DMS79 treated with DMSO at 0.1 percent for 48 hours (cell line): Measurements from ENCODE around the gene PHACTR2.
"Not testable (repeated sequence)": the region's sequence is repeated elsewhere in the genome, so short reads cannot be mapped to it uniquely, and the experiment has no call there.

Experiments used
- DNase-seq: peaks from one replicate; lab custom pipeline; 2025; lab: John Stamatoyannopoulos, UW

PHACTR2 gene

DNA sequence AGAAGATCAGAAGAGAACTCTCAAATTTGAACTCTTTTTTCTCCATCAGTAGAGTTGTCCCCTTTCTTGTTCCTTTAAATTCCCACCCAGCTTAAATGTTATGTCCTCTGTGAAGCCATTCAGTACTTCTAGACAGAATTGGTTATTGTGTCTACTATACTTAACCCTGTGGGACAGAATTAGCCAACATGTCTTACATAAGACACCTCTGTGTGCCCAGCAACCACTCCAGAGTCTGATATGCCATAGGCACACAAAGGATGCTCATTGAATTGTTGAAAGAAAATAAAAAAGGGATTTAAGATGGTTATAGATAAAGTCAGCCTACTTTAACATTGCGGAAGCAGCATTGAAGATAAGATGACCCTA is 88.4 kb downstream of the PHACTR2 start:
- no peak for DNase-seq

DNA sequence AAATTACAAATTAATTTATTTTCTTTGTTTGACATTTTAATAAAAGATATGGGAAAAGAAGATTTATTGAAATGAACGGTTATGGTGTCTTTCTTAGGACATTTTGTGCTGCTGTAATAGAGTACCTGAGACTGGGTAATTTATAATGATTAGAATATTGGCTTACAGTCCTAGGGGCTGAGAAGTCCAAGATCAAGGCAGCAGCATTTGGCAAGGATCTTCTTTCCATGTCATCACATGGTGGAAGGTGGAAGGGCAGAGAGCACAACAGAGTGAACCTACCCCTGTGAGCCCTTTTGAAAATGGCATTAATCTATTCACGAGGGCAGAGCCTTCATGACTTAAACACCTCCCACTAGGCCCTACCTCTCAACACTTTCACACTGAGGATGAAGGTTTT is 89.7 kb downstream of the PHACTR2 start:
- no peak for DNase-seq

DNA sequence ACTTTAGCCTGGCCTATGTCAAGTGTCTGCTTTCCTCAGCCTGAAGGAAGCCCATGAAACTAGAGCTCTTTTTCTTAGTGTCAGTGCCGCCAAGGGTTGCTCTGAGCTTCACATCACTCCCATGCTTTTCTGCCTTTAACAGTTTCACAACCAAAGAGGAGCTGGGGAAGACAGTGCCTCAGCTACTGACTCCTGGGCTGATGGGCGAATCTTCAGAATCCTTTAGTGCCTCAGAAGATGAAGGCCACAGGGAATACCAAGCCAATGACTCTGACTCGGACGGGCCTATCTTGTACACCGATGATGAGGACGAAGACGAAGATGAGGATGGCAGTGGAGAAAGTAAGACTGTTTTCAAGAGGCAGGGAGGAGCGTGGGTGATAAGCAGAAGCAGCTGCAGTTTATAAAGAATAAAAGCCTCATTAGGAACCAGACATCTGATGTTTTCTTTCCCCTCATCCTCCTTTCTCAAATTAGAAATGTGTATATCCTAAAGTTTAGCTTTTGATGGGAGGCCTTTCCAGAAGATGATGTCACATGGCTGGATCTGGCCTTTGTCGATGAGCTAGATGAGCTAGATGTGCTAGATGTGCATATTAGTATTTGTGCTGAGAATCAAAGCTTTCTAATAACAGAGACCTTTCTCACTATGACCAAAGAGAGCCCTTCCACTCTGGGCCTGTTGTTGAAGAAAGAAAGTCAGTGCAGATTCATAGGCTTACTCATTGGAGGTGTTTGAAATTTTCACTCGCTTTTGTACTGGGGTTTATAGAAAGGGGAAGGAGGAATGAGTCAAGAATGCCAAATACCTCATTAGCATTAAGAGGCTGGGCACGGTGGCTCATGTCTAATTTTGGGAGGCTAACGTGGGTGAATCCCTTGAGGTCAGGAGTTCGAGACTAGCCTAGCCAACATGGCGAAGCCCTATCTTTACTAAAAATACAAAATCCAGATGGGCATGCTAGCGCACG is 94.6 kb downstream of the PHACTR2 start:
- DNase-seq, result no peak

DNA sequence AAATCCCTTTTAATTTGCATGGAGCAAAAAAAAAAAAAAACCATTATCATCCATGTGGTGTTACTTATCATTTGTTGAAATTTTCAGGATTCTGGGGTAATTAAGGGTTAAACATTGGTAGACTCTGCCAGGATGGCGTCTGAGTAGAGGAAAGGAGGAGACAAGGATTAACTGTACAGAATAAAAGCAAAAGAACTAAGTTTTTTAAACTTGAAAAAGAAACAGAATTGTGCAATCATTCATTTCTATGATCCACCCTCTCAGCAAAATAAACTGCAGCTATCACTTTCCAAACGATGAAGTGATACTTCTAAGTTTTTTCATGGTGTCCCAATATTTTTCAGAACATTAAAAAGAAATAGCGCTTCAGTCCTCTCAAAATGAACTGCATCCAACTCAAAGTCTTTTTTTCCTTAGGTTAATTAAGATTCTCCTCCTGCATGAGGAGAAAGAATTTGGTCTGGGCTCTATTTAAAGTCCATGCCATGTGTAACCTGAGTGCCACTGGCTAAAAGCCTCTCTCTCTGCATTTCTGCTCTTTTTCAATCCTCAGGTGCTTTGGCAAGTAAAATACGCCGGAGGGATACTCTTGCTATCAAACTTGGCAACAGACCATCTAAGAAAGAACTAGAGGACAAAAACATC is 95.9 kb downstream of the PHACTR2 start:
- no peak for DNase-seq

DNA sequence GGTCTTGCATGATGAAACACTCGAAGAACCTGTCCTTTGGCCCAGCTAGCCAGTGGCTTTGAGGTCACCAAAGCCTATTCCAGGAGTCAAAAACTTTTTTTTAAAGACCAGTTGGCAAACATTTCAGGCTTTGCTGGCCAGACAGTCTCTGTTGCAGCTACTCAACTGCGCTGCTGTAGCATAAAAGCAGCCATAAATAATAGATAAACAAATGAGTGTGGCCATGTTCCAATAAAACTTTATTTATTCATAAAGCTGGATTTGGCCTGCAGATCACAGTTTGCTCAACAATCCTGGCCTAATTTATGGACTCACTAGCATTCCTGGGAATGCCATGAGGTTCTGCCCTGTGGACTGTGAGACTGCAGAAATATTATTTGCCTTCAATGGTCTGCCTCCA is 96.6 kb downstream of the PHACTR2 start:
- no peak for DNase-seq

DNA sequence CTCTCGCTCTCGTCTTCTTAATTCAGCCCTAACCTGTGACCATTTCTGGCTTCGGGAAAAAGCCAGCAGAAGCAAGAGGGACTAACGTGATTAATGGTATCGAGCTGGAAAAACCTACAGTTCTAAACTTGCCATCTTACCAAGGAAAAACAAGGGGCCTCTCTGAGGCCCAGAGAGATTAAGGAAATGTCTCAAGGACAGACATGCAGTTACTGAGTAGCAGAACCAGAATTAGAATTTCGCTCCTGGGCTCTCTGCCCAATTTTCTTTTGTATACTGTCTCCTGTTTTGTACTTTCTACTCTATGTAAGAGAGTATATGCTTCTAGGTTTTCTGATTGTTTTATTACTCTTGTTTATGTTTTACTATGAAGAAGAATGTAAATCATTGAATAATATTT is 97.6 kb downstream of the PHACTR2 start:
- DNase-seq, result no peak

DNA sequence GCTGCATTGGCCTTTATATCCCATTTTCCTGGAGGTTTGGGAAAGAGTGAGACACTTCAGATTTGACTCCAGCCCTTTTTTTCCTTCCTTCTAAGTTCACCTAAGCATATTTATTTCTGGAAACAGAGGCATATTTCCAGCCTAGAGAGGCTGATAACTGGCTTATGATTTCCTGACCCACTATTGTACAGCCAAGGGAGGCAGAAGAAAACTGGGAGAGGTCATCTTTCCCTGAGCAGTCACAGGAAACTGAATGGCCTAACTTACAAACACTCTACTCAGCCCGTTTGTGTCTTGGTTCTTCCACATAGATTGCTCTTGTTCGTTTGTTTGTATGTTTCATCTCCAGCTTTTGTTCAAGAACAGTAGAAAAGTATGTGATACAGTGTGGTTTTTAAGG is 101.2 kb downstream of the PHACTR2 start:
- DNase-seq, result no peak

DNA sequence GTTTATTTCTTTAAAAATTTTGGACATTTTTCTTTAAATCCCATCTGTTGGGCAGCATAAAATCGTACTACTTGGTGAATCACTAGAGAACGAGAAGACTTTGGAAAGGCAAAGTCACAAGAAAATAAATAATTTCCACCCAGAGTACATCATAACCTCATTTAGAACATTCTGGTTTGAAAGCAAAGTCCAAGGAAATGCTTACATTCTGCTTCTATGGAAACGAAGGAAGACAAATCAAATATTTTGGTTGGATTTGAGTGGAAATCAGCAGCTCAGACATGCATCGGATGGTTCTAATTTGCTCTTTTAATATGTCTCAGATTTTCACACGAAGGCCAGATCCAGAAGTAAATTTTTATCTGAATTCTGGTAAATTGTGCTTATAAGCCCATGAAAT is 104.7 kb downstream of the PHACTR2 start:
- DNase-seq, result no peak

DNA sequence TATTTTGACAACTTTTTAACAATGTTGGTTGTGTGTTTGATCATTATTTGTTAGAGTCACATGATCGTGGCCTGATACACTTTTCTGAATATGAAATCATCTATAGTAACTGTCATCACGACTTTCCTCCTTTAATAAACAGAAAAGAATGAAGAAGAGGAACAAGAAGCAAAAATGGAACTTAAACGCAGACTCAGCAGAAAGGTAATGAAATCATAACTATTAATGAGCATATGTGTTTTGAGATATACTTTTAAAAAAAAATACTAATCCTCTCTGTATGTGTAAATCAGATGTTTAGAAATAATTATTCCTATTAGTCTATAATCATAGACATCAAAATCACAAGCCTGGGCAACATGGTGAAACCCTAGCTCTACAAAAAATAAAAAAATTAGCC is 105.3 kb downstream of the PHACTR2 start:
- no peak for DNase-seq

DNA sequence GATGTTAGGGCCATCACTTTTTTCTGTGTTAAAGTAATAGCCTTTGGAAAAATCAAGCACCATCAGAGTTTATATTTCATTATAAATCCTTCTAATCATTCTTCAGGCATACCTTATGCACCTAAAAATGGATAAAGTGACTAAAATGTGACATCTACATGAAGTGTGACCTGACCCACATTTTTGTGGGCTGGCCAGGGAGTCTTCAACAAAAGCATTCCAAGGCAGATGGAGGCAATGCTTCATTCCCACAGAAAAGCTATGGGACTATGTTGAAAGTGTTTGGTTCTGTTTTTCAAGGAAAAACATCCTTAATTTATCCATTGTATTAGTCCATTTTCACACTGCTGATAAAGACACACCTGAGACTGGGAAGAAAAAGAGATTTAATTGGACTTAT is 106.6 kb downstream of the PHACTR2 start:
- DNase-seq, result no peak

DNA sequence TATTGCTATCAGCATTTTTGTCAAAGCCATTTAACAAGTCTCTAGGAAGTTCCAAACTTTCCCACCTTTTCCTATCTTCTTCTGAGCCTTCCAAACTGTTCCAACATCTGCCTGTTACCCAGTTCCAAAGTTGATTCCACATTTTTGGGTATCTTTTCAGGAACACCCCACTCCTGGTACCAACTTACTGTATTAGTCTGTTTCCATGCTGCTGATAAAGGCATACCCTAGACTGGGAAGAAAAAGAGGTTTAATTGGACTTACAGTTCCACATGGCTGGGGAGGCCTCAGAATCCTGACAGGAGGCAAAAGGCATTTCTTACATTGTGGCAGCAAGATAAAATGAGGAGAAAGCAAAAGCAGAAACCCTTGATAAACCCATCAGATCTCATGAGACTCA is 108.6 kb downstream of the PHACTR2 start:
- not testable (repeated sequence) for DNase-seq

DNA sequence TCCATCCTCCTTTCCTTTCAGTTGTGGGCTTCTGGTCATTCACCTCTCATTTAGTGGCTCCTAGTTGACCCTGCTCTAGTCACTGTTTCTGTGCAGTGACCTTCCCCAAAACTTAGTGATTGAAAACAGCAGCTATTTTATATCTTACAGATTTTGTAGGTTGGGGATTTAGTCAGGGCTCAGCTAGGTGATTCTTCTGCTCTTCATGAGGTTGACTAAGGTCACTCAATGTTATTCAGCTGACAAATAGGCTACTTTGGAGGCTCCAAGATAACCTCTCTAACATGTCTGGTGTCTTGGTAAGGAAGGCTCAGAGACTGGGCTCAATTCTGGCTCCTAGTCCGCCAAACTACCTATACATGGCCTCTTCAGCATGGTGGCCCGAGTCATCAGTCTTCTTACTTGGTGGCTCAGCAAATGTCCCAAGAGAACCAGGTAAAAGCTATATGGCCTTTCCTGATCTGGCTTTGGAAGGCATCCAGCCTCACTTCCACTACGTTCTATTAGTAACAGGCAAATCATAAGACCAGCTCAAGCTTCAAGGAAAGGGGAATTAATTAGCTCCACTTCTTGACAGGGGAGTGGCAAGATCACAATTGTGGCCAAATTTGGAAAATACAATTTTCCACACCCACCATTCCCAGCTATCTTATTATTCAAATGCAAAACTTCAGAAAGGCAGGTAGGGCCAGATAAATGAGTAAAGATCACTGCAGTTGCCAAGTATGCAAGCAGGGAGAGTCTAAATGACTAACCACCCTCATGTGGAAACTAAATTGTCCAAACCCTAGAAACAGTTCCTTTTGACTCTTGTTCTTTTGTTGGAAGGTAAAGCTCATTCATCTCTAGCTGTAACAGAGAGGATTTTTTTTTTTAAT is 114.9 kb downstream of the PHACTR2 start:
- no peak for DNase-seq

DNA sequence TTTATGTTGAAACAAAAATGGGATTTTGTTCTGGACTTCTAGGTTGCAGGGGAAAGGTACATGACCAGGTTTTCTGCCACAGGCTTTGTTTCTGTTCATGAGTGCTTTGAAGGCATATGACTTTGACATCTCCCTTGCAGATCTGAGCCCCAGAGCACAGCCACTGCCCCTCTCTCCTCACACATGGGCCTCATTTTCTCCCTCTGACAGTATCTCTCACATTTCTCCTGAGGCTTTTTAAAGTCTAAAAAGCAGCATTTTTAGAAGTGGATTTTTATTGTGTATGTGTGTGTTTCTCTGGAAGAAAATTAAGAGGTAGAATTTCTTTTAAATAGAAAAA is 115.5 kb downstream of the PHACTR2 start:
- no peak for DNase-seq

DNA sequence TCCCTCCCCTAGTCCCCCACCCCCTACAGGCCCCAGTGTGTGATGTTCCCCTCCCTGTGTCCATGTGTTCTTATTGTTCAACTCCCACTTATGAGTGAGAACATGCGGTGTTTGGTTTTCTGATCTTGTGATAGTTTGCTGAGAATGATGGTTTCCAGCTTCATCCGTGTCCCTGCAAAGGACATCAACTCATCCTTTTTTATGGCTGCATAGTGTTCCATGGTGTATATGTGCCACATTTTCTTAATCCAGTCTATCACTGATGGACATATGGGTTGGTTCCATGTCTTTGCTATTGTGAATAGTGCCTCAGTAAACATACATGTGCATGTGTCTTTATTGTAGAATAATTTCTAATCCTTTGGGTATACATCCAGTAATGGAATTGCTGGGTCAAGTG is 118.8 kb downstream of the PHACTR2 start:
- not testable (repeated sequence) for DNase-seq

DNA sequence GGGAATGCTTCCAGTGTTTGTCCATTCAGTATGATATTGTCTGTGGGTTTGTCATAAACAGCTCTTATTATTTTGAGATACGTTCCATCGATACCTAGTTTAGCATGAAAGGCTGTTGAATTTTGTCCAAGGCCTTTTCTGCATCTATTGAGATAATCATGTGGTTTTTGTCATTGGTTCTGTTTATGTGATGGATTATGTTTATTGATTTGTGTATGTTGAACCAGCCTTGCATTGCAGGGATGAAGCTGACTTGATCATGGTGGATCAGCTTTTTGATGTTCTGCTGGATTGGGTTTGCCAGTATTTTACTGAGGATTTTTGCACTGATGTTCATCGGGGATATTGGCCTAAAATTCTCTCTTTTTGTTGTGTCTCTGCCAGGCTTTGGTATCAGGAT is 120.7 kb downstream of the PHACTR2 start:
- not testable (repeated sequence) for DNase-seq

DNA sequence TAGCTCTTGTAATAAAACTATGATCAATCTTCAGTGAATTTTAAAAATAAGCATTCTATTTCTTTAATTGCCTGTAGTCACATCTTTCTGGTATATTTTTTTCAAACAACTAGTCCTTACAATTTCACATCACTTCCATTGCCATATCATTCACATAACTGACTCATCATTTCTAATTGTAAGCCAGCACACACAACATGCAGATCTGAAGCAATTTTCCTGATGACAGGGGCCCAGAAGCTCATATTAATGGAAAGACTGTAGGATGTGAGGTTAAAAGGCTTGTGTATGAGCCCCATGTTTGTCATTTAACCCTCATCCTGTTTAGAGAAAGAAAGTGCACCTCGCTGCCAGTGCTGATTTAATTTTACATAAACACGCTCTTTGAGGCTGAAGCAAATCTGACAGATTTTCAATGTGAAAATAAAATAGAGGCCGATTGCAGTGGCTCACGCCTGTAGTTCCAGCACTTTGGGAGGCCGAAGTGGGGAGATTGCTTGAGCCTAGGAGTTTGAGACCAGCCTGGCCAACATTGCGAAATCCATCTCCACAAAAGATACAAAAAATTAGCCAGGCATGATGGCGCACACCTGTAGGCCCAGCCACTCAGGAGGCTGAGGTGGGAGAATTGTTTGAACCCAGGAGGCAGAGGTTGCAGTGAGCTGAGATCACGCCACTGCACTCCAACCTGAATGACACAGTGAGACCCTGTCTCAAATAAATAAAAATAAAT is 125.2 kb downstream of the PHACTR2 start:
- no peak for DNase-seq

DNA sequence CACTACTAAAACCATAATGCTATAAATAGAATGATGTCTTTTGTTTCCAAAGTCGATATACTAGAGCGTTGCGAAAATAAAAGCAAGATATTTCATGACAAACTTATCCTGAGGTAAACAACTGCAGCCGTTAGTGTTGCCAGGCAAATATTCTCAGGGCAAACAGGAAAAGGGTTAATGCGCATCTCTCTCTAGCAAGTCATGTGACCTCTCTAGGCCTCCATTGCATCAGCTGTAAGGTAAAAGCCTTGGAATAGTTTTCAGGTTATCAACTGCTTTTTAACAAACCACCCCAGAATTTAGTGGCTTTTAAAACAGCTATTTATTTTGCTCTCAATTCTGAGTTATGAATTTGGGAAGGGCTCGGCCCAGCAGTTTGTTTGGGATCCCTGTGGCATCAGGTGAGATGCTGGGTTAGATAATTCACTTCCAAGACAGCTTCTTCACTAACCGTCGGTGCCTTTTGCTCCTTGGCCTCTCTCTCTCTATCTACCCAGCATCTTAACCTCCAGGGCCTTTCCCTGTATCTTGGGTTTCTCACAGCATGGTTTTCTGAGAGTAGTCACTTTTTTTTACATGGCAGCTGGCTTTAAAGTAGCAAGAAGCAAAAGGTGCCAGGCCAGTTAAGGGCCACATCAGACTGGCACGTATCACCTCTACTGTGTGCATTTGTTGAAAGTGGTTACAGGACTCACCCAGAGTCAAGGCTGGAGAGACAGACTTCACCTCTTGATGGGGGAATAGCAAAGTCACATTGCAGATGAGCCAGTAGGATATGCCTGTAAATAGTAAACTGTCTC is 126.2 kb downstream of the PHACTR2 start:
- DNase-seq, result no peak

DNA sequence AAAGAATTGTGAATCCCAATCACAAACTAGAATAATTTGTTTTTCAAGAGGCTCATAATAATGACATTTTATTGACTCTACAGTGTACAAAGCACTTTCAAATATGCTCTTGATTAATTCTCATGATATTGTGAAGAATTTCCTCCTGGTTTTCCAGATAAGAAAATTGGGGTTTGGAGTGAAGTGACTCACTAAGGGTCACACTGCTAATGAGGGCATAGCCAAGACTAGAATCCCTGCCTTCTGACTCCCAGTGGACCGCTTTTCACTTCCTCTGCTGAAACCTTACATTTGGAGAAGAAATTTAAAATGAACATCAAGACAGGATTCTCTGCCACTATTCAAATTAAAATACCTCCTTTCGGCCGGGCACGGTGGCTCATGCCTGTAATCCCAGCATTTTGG is 127.1 kb downstream of the PHACTR2 start:
- no peak for DNase-seq

DNA sequence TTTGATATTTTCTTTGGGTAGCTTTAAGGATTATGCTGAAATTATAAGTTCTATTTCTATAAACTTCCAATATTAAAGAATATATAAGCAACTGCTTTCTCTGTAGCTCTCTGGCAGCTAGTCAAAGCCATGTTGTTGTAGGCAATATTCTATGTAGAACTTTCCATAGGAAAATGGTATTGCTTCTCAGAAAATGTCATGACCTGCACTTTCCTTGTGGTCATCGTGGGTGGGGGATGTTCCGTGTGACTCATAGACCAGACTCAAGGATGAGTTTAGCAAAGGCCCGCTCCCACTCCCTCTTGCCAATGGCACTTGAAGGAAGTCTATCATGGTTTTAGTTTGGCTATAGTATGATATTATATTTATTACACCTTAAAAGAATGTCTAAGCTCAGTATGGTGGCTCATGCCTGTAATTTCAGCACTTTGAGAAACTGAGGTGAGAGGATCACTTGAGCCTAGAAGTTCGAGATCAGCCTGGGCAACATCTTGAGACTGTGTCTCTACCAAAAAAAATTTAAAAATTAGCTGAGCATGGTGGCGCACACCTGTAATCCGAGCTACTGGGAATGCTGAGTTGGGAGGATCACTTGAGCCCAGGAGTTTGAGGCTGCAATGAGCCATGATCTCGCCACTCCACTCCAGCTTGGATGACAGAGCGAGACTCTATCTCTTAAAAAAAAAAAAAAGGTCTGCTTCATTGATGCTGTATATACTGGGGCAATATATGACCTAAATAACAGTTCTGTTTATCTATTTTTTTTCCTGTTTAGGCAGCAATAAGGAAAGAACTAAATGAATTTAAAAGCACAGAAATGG is 128.7 kb downstream of the PHACTR2 start:
- DNase-seq, result no peak

DNA sequence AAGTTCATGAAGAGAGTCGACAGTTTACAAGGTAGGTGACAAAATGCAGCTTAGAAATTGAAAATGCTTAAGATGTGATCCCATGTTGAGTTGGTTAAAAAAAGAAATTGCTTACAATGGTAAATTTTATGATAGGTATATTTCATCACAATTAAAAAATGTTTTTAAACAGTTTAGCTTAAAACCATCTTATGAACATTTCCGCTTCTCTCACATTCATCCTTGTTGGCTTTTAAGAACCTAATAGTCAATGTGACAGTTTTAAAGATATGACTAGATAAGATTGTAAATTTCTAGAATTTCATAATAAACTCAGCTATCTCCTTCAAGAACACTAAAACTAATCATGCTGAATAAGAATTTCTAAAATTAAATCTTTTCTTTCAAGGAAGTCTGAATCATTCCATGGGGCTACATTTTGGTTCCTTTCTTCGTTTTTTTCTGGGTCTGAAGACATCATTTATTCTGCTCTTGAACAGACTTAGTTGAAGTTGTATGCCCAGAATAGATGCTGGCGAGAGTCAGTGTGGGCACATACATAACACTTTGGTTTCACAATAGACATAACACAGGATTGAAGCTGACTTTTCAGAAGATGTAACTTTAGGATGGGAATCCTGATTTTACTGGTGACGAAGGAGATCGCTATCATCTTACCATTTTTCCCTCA is 129.5 kb downstream of the PHACTR2 start:
- no peak for DNase-seq
